ENCODE results near the gene ZBTB5. TPM values are rescaled to one million over a fixed set of nuclear protein-coding genes. Genes with fewer than 3 reads are reported as not detected.

The ZBTB5 gene
- total RNA-seq, 1 donor from 2014 or later, result 11.3 TPM

- TF ChIP-seq CTCF (IDR thresholded peaks at IDR 0.05; ENCODE audit: insufficient read depth, low read depth, low read length) (no peak), EZH2 (IDR thresholded peaks at IDR 0.05; ENCODE audit: insufficient read depth, low read length) (no peak)
- Mint-ChIP-seq H3K9me3 (ENCODE audit: unreplicated experiment) (no peaks in the 10 kb centered on the region), H3K27ac (ENCODE audit: unreplicated experiment) (no peak overlapping the region), H3K4me3 (ENCODE audit: unreplicated experiment) (no peak overlapping the region), H3K4me1 (ENCODE audit: low read depth, unreplicated experiment) (peaks cover 23% of the 10 kb centered on the region), H3K36me3 (ENCODE audit: low read depth, unreplicated experiment) (peaks cover 10% of the 10 kb centered on the region), H3K27me3 (ENCODE audit: low read depth, unreplicated experiment) (no peaks in the 10 kb centered on the region)
- Histone ChIP-seq H3K27me3 (ENCODE audit: insufficient read depth, low read length) (no peaks in the 10 kb centered on the region), H3K9ac (ENCODE audit: low read length) (no peak overlapping the region), H3K9me3 (ENCODE audit: insufficient read depth, low read depth, low read length) (no peaks in the 10 kb centered on the region), H4K20me1 (ENCODE audit: insufficient read depth, low read length) (peaks cover 65% of the 10 kb centered on the region), H3K4me1 (ENCODE audit: insufficient read depth, low read length) (no peaks in the 10 kb centered on the region), H3K36me3 (ENCODE audit: insufficient read depth, low read length) (peaks cover 14% of the 10 kb centered on the region), H3K79me2 (ENCODE audit: insufficient read depth, low read length) (peaks cover 64% of the 10 kb centered on the region), H2AFZ (ENCODE audit: low read depth, low read length) (no peak overlapping the region), H3K4me3 (ENCODE audit: insufficient read depth, low read depth, low read length) (no peak overlapping the region), H3K4me2 (ENCODE audit: low read length) (no peak overlapping the region), H3K27ac (ENCODE audit: low read depth, low read length) (no peak overlapping the region)
- DNase-seq (ENCODE audit: low read depth), result no peak
- no peak for FAIRE-seq
Observed at GRCh38 chr9:37445832-37446231, 19.4 kb downstream of the ZBTB5 start.

GRCh38 chr9:37444890-37445289 is 20.4 kb downstream of the ZBTB5 start:
- no peak for TF ChIP-seq CTCF (IDR thresholded peaks at IDR 0.05; ENCODE audit: insufficient read depth, low read depth, low read length)
- no peak for TF ChIP-seq EZH2 (IDR thresholded peaks at IDR 0.05; ENCODE audit: insufficient read depth, low read length)
- H3K4me3 ChIP-seq (ENCODE audit: insufficient read depth, low read depth, low read length), result no peak overlapping the region
- Mint-ChIP-seq H3K9me3 (ENCODE audit: unreplicated experiment) (no peaks in the 10 kb centered on the region), H3K27me3 (ENCODE audit: low read depth, unreplicated experiment) (no peaks in the 10 kb centered on the region), H3K4me1 (ENCODE audit: low read depth, unreplicated experiment) (peaks cover 23% of the 10 kb centered on the region), H3K4me3 (ENCODE audit: unreplicated experiment) (no peak overlapping the region), H3K27ac (ENCODE audit: unreplicated experiment) (no peak overlapping the region), H3K36me3 (ENCODE audit: low read depth, unreplicated experiment) (peaks cover 8% of the 10 kb centered on the region)
- H3K9ac ChIP-seq (ENCODE audit: low read length), result no peak overlapping the region
- H3K27ac ChIP-seq (ENCODE audit: low read depth, low read length), result no peak overlapping the region
- no peak for FAIRE-seq
- H3K27me3 ChIP-seq (ENCODE audit: insufficient read depth, low read length), result no peaks in the 10 kb centered on the region
- no peak overlapping the region for H2AFZ ChIP-seq (ENCODE audit: low read depth, low read length)
- H3K36me3 ChIP-seq (ENCODE audit: insufficient read depth, low read length), result peaks cover 14% of the 10 kb centered on the region
- H3K4me1 ChIP-seq (ENCODE audit: insufficient read depth, low read length), result no peaks in the 10 kb centered on the region
- no peak for DNase-seq (ENCODE audit: low read depth)
- H3K79me2 ChIP-seq (ENCODE audit: insufficient read depth, low read length), result peaks cover 61% of the 10 kb centered on the region
- no peak overlapping the region for H3K4me2 ChIP-seq (ENCODE audit: low read length)
- no peaks in the 10 kb centered on the region for H3K9me3 ChIP-seq (ENCODE audit: insufficient read depth, low read depth, low read length)
- H4K20me1 ChIP-seq (ENCODE audit: insufficient read depth, low read length), result peaks cover 75% of the 10 kb centered on the region

- TF ChIP-seq CTCF (IDR thresholded peaks at IDR 0.05; ENCODE audit: insufficient read depth, low read depth, low read length) (no peak), EZH2 (IDR thresholded peaks at IDR 0.05; ENCODE audit: insufficient read depth, low read length) (no peak)
- Histone ChIP-seq H3K9ac (ENCODE audit: low read length) (no peak overlapping the region), H3K9me3 (ENCODE audit: insufficient read depth, low read depth, low read length) (no peaks in the 10 kb centered on the region), H4K20me1 (ENCODE audit: insufficient read depth, low read length) (peaks cover 87% of the 10 kb centered on the region), H3K4me2 (ENCODE audit: low read length) (no peak overlapping the region), H3K4me3 (ENCODE audit: insufficient read depth, low read depth, low read length) (no peak overlapping the region), H3K36me3 (ENCODE audit: insufficient read depth, low read length) (peaks cover 21% of the 10 kb centered on the region), H3K27me3 (ENCODE audit: insufficient read depth, low read length) (no peaks in the 10 kb centered on the region), H3K4me1 (ENCODE audit: insufficient read depth, low read length) (no peaks in the 10 kb centered on the region), H3K79me2 (ENCODE audit: insufficient read depth, low read length) (peaks cover 62% of the 10 kb centered on the region), H2AFZ (ENCODE audit: low read depth, low read length) (no peak overlapping the region), H3K27ac (ENCODE audit: low read depth, low read length) (no peak overlapping the region)
- Mint-ChIP-seq H3K9me3 (ENCODE audit: unreplicated experiment) (no peaks in the 10 kb centered on the region), H3K36me3 (ENCODE audit: low read depth, unreplicated experiment) (peaks cover 10% of the 10 kb centered on the region), H3K4me1 (ENCODE audit: low read depth, unreplicated experiment) (peaks cover 23% of the 10 kb centered on the region), H3K27me3 (ENCODE audit: low read depth, unreplicated experiment) (no peaks in the 10 kb centered on the region), H3K27ac (ENCODE audit: unreplicated experiment) (no peak overlapping the region), H3K4me3 (ENCODE audit: unreplicated experiment) (no peak overlapping the region)
- FAIRE-seq (no peak), DNase-seq (ENCODE audit: low read depth) (no peak)
Observed at GRCh38 chr9:37443566-37443965, 21.7 kb downstream of the ZBTB5 start.

All from astrocyte (in vitro differentiated cells and primary cell).